SK-N-SH treated with all-trans-retinoic acid at 6 μM for 48 hours (cell line): ENCODE measurements around the gene PCSK1.

Source experiments
- ATAC-seq: fragments of 200-7000 bp; cut with Tn5 transposase; 3 replicates; pipeline ENCODE4 v1.9.1; 2020; ENCODE audit warnings: mild to moderate bottlenecking, moderate library complexity
- ARNTL ChIP-seq: fragments of 450-650 bp; formaldehyde crosslinking; IDR thresholded peaks from 2 replicates; pipeline ENCODE4 v1.5.0; 2020; ENCODE audit warnings: low read depth, mild to moderate bottlenecking, moderate library complexity, borderline replicate concordance
- BACH2 ChIP-seq: fragments of 250-450 bp; sonication (Bioruptor Pico); IDR thresholded peaks from 2 replicates; pipeline ENCODE4 v1.9.0; 2021; ENCODE audit warnings: mild to moderate bottlenecking, borderline replicate concordance
- CREB5 ChIP-seq: fragments of 250-450 bp; sonication (Bioruptor Pico); IDR thresholded peaks from 2 replicates; pipeline ENCODE4 v1.5.1; 2020; ENCODE audit warnings: low read depth, mild to moderate bottlenecking, moderate library complexity
- CSDC2 ChIP-seq: fragments of 250-450 bp; sonication (Bioruptor Pico); IDR thresholded peaks from 2 replicates; pipeline ENCODE4 v1.5.0; 2020; ENCODE audit warnings: mild to moderate bottlenecking, moderate library complexity
- CSRNP3 ChIP-seq: fragments of 250-450 bp; sonication (Bioruptor Pico); IDR thresholded peaks from 2 replicates; pipeline ENCODE4 v1.5.1; 2021; ENCODE audit warnings: mild to moderate bottlenecking, moderate library complexity
- ESRRG ChIP-seq: fragments of 250-450 bp; sonication (Bioruptor Pico); IDR thresholded peaks from 2 replicates; pipeline ENCODE4 v1.6.1; 2021; ENCODE audit warnings: mild to moderate bottlenecking
- GLIS3 ChIP-seq: fragments of 250-450 bp; sonication (Bioruptor Pico); IDR thresholded peaks from 2 replicates; pipeline ENCODE4 v1.5.0; 2020; ENCODE audit warnings: mild to moderate bottlenecking, moderate library complexity
- ISL1 ChIP-seq: fragments of 250-450 bp; sonication (Bioruptor Pico); IDR thresholded peaks from 2 replicates; pipeline ENCODE4 v2.1.2; 2022; ENCODE audit warnings: mild to moderate bottlenecking, moderate library complexity
- OSR1 ChIP-seq: fragments of 250-450 bp; sonication (Bioruptor Pico); IDR thresholded peaks from 2 replicates; pipeline ENCODE4 v1.8.0; 2022; ENCODE audit warnings: moderate library complexity, mild to moderate bottlenecking, inconsistent platforms
- PPARA ChIP-seq: fragments of 250-450 bp; sonication (Bioruptor Pico); IDR thresholded peaks from 2 replicates; pipeline ENCODE4 v1.5.0; 2020; ENCODE audit warnings: mild to moderate bottlenecking, borderline replicate concordance
- RARB ChIP-seq: fragments of 250-450 bp; sonication (Bioruptor Pico); IDR thresholded peaks from 2 replicates; pipeline ENCODE4 v1.8.0; 2021; ENCODE audit warnings: mild to moderate bottlenecking, moderate library complexity
- SNAI2 ChIP-seq: fragments of 250-450 bp; sonication (Bioruptor Pico); IDR thresholded peaks from 2 replicates; pipeline ENCODE4 v1.5.0; 2020; ENCODE audit warnings: mild to moderate bottlenecking, moderate library complexity
- TCF4 ChIP-seq: fragments of 250-450 bp; sonication (Bioruptor Pico); IDR thresholded peaks from 2 replicates; pipeline ENCODE4 v1.8.0; 2021; ENCODE audit warnings: mild to moderate bottlenecking, moderate library complexity, borderline replicate concordance
- TOX ChIP-seq: fragments of 250-450 bp; sonication (Bioruptor Pico); IDR thresholded peaks from 2 replicates; pipeline ENCODE4 v1.8.0; 2021; ENCODE audit warnings: mild to moderate bottlenecking, moderate library complexity, borderline replicate concordance
- ZC3H10 ChIP-seq: fragments of 250-450 bp; sonication (Bioruptor Pico); IDR thresholded peaks from 2 replicates; pipeline ENCODE4 v1.5.1; 2021; ENCODE audit warnings: mild to moderate bottlenecking, moderate library complexity
- ZFP3 ChIP-seq: fragments of 250-450 bp; sonication (Bioruptor Pico); IDR thresholded peaks from 2 replicates; pipeline ENCODE4 v1.5.0; 2020; ENCODE audit warnings: mild to moderate bottlenecking, moderate library complexity
- ZFP30 ChIP-seq: fragments of 450-650 bp; formaldehyde crosslinking; IDR thresholded peaks from 2 replicates; pipeline ENCODE4 v1.5.0; 2022; ENCODE audit warnings: mild to moderate bottlenecking, moderate library complexity
- ZNF70 ChIP-seq: fragments of 450-650 bp; formaldehyde crosslinking; IDR thresholded peaks from 2 replicates; pipeline ENCODE4 v1.5.0; 2020; ENCODE audit warnings: mild to moderate bottlenecking, moderate library complexity
- ZNF8 ChIP-seq: fragments of 450-650 bp; formaldehyde crosslinking; IDR thresholded peaks from 2 replicates; pipeline ENCODE4 v1.5.0; 2020; ENCODE audit warnings: mild to moderate bottlenecking, moderate library complexity
- TF ChIP-seq, protein P1 (sequence below): fragments of 250-450 bp; sonication (Bioruptor Pico); IDR thresholded peaks from 2 replicates; pipeline ENCODE4 v1.5.0; 2020; ENCODE audit warnings: mild to moderate bottlenecking, moderate library complexity
- TF ChIP-seq, protein P2 (sequence below): fragments of 250-450 bp; sonication (Bioruptor Pico); IDR thresholded peaks from 2 replicates; pipeline ENCODE4 v1.8.0; 2021; ENCODE audit warnings: low read depth, mild to moderate bottlenecking, moderate library complexity, borderline replicate concordance

PCSK1 gene

GRCh38 chr5:96385538-96385937 lies 47.5 kb downstream of the PCSK1 start (continued):
- TF ChIP-seq CREB5 (CRISPR knock-in tag) (no peak), ZFP30 (CRISPR knock-in tag) (no peak), RARB (no peak), ZC3H10 (CRISPR knock-in tag) (no peak), ZNF8 (CRISPR knock-in tag) (no peak)

- TF ChIP-seq OSR1 (CRISPR knock-in tag): no peak
- no peak for TF ChIP-seq ZC3H10 (CRISPR knock-in tag)
- no peak for TF ChIP-seq TOX (CRISPR knock-in tag)
- TF ChIP-seq ZFP3 (CRISPR knock-in tag): no peak
- no peak for TF ChIP-seq PPARA (CRISPR knock-in tag)
- no peak for TF ChIP-seq ZNF70 (CRISPR knock-in tag)
- no peak for TF ChIP-seq BACH2 (CRISPR knock-in tag)
- no peak for TF ChIP-seq SNAI2
- no peak for TF ChIP-seq CSDC2 (CRISPR knock-in tag)
- TF ChIP-seq, protein P1, sequence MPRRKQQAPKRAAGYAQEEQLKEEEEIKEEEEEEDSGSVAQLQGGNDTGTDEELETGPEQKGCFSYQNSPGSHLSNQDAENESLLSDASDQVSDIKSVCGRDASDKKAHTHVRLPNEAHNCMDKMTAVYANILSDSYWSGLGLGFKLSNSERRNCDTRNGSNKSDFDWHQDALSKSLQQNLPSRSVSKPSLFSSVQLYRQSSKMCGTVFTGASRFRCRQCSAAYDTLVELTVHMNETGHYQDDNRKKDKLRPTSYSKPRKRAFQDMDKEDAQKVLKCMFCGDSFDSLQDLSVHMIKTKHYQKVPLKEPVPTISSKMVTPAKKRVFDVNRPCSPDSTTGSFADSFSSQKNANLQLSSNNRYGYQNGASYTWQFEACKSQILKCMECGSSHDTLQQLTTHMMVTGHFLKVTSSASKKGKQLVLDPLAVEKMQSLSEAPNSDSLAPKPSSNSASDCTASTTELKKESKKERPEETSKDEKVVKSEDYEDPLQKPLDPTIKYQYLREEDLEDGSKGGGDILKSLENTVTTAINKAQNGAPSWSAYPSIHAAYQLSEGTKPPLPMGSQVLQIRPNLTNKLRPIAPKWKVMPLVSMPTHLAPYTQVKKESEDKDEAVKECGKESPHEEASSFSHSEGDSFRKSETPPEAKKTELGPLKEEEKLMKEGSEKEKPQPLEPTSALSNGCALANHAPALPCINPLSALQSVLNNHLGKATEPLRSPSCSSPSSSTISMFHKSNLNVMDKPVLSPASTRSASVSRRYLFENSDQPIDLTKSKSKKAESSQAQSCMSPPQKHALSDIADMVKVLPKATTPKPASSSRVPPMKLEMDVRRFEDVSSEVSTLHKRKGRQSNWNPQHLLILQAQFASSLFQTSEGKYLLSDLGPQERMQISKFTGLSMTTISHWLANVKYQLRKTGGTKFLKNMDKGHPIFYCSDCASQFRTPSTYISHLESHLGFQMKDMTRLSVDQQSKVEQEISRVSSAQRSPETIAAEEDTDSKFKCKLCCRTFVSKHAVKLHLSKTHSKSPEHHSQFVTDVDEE (CRISPR knock-in tag): no peak
- TF ChIP-seq ARNTL (CRISPR knock-in tag): no peak
- TF ChIP-seq, protein P2, sequence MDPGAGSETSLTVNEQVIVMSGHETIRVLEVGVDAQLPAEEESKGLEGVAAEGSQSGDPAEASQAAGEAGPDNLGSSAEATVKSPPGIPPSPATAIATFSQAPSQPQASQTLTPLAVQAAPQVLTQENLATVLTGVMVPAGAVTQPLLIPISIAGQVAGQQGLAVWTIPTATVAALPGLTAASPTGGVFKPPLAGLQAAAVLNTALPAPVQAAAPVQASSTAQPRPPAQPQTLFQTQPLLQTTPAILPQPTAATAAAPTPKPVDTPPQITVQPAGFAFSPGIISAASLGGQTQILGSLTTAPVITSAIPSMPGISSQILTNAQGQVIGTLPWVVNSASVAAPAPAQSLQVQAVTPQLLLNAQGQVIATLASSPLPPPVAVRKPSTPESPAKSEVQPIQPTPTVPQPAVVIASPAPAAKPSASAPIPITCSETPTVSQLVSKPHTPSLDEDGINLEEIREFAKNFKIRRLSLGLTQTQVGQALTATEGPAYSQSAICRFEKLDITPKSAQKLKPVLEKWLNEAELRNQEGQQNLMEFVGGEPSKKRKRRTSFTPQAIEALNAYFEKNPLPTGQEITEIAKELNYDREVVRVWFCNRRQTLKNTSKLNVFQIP (CRISPR knock-in tag): no peak
- no peak for TF ChIP-seq TCF4 (CRISPR knock-in tag)
- no peak for TF ChIP-seq CSRNP3 (CRISPR knock-in tag)
- no peak for TF ChIP-seq ZFP30 (CRISPR knock-in tag)
- peak; percentile 98 for ATAC-seq
These were observed 48.7 kb downstream of the PCSK1 start for GRCh38 chr5:96384353-96384752.

DNA sequence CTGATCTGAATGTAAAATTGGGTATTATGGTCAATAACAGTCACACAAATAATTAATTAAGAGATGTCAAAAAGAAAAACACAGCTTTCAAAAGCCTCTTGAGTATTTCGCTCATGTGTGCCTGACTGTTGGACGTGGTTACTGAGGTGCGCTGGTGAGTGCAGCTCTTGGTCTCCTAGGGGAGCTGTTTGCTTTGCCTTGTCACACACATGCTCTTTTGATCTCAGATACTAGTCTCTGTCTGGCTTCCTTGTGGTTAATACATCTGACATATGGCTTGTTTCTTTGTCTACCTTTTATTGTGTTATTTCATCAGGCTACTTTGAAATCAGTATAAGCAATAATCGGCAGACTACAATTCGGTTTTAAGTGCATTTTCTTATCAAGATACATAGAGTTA lies 51.5 kb downstream of the PCSK1 start:
- no peak for ATAC-seq
- TF ChIP-seq SNAI2 (no peak), GLIS3 (CRISPR knock-in tag) (no peak), OSR1 (CRISPR knock-in tag) (no peak), ZNF70 (CRISPR knock-in tag) (no peak), ISL1 (CRISPR knock-in tag) (no peak), ZFP30 (CRISPR knock-in tag) (no peak), BACH2 (CRISPR knock-in tag) (no peak), ARNTL (CRISPR knock-in tag) (no peak), PPARA (CRISPR knock-in tag) (no peak), CSDC2 (CRISPR knock-in tag) (no peak), ESRRG (CRISPR knock-in tag) (no peak), TCF4 (CRISPR knock-in tag) (no peak), CSRNP3 (CRISPR knock-in tag) (no peak)
- TF ChIP-seq, protein P2 (CRISPR knock-in tag): no peak
